ENCODE measurements around the gene OPALIN.
"Not testable (repeated sequence)": the region's sequence is repeated elsewhere in the genome, so short reads cannot be mapped to it uniquely, and the experiment has no call there.

Gene OPALIN

DNA sequence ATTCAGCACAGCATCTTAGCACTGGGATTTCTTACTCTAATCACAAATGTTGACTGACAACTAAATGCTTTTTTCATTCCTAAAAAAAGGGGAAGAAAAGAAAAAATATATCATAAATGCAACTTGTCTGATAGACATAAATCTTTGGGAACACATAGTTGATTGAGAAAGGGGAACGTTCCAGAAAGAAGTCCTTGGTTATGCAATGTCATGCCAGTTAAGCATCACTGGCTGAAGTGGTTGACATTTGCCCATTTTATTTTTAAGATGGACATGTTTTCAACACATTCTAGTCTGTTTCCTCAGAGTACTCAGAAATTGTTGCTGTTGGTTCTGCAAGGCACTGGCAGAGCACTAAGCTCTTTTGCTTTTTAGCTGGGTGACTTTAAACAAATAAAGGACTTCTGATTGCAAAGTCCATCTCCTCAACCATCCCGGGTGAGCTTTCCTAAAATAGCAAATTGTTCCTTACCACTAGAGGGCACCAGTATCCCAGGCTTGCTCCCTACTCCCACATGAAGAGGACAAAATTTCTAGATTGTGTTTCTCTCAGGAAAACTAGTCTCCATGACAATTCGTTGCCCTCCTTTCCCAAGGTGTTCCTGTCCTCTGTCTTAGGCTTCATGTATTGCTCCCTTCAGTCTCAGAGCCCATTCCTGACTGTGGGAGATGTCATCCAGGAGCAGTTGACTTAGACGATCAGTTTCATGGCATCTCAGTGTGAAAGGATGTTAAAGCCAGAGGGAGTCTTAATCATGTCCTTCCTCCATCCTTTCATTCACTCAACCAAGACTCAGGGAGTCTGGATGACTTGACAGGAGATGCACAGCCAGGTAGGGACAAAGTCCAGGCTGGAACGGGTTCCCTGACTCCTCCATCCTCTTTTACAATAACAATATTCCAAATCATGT, 23.9 kb downstream of the OPALIN start:
- peak; percentile 44 for DNase-seq

DNA sequence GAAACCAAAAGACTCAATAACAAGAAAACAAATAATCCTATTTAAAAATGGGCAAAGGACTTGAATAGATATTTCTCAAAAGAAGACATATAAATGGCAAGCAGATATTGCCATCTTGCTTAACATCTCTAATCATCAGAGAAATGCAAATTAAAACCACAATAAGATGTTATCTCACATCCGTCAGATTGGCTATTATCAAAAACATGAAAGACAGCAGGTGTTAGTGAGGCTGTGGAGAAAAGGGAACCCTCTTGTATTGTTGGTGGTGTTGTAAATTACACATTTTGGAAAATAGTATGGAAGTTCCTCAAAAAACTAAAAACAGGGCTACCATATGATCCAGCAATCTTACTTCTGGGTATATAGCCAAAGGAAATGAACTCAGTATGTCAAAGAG, 25.7 kb downstream of the OPALIN start:
- DNase-seq, result no peak

DNA sequence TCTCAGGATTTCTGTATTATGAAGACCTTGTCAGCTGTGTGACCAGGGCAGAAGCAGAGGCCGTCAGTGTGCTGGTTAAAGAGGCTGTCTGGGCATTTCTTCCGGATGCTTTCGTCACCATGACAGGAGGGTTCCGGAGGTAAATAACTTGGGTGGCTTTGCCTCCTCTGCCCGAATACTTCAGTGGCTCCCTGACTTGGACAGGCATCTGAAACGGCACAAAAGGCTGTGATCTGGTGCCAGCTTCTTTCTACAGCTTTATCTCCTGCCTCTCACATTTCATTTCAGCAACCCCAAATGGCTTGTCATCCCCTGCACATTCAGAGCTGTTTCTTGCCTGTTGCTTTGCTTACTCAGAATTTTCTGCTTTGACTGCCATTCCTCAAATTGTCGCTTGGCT, 31.3 kb downstream of the OPALIN start:
- no peak for DNase-seq

DNA sequence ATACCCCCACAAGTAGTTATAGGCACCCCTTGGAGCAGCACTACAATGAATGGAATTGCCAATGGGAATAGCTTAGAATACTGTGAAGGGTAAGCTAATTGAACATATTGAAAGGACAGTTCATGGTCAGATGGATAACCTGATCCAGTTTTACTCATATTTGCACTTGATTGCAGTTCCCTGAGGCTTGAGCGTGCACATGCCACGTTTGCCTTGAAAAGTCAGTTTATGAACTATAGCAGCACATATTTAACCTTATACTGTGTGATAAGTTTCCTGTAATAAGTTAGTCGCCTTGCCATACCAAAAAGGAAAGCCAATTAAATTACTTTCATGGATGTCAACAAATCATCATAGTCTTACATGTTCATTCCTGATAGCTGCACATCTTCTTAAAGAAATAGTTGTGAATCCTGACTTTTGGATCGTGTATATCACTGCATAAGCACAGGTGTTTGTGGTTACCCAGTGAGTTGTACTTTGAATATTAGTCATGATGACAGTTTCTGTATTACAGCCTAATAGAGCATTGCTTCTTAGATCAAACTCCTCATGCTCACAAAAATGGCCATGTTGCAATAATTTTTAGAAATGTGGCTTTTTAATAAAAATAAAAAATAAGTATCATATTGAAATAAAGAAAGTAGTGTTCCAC, 33.0 kb downstream of the OPALIN start:
- no peak for DNase-seq

DNA sequence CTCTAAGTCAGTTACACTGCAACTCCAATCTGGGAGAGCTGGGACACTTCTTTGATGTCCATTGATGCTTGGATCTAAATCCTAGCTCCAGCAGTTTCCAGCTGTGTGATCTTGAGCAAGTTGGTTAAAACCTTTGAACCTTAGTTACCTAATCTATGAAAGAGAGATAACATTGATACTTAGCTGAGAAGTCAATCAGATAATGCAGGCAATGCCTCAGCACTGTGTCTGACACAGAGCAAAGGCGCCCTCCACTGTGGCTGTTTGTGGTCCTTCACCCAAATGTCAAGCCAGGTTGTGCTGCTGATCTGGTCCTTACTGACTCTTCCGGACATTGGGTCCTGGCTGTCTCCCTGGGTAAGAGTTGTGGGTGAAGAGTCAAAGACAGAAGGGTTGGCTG, 34.4 kb downstream of the OPALIN start:
- no peak for DNase-seq

GRCh38 chr10:96322275-96322674, 36.5 kb downstream of the OPALIN start:
- no peak for DNase-seq

DNA sequence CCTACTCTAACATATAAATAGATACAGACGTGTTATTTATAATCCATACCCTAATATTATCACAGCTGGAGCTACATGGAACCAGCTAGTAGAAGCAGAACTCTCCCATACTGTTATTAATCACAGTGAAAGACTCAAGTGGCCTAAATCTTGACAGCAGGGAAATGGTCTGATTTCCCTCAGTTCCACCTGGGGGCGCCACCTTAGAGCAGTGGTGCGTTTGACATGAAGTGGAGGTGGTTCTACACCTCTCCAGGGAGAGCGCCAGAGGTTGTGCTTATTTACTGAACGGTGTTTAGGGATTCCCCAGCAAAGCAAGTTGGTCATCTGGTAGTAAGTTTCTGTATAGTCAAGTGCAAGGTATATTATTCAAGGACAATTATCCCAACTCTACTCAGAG, 37.0 kb downstream of the OPALIN start:
- DNase-seq, result no peak

GRCh38 chr10:96319754-96320474, 38.9 kb downstream of the OPALIN start:
- DNase-seq, result no peak

DNA sequence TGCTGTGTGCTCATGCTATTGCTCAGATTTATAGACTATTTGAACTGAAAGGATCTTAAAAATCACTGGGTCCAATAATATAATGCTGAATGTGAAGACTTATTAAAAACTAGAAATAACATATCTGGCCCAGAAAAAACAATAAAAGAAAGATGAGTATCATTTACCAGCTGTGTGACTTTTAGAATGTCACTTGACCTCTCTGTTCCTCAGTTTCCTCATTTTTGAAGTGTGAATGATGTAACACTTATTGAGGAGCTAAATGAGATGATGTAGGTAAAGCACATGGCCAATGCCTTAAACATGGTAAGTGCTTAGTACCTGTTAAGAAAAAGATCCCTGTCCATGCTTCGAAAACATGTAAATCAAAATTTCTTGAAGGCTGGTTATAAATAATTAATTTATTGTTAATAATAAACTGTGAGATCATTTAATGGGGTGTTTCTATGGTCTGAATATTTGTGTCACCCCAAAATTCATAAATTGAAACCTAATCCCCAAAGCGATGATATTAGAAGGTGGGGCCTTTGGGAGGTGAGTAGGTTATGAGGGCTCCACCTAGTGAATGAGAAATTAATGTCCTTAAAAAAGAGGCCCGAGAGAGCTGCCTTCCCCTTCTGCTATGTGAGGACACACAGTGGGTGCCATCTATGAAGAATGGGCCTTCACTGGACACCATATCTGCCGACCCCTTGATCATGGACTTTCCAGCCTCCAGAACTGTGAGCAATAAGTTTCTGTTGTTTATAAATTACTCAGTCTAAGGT, 41.6 kb downstream of the OPALIN start:
- no peak for DNase-seq

DNA sequence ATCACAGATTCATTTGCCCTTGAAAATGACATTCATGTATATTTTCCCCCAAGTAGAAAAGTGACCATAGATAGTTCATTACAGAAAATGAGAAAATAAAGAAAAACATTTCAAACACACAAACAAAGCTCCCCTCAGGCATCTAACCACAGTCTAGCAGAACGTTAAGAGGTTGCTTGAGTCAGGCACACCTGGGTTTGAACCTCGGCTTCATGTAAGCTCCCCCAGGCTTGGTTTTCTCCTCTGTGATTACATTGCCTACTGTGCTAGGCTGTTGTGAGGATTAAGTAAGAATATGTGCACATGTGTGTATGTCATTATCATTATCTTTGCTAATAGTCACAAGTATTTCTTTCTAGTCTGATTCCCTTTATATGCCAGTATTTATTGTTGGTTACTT, 45.5 kb downstream of the OPALIN start:
- no peak for DNase-seq

- DNase-seq, result no peak
Measured at GRCh38 chr10:96311180-96311715, 47.6 kb downstream of the OPALIN start.

- no peak for DNase-seq
Measured at GRCh38 chr10:96310321-96310669, 48.5 kb downstream of the OPALIN start.

DNA sequence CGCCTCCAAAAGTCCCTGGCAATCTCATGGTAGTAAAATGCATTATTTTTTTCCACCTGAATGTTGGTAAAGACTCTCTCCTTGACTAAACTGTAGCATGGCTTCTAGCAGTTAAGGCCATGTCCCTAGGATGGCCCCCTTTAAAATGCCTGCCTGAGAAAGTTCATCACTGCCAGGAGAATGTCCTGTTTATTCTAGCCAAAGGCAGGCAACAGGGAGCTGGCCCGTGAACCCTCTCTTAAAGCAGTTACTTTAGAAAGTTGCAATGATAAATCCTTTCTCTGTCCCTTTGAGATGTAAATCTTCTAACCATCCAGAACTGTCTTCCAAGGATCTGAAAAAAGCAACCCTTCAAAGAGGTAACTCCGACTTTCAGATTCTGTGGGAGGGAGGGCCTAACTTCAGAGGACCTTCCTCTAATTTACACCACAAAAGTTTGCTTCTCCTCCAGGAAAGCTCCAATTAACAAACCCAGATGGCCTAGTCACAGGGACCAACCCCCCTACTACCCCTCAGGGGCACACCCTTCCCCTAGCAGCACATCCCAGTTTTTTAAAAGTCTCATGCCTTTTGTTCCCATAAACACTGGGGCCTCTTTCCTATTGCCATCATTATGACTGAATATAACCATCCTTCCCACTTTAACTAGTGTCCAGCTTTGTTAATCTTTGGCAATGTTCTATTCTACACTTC, 49.0 kb downstream of the OPALIN start:
- no peak for DNase-seq

- not testable (repeated sequence) for DNase-seq
Measured at GRCh38 chr10:96308854-96309253, 49.9 kb downstream of the OPALIN start.

DNA sequence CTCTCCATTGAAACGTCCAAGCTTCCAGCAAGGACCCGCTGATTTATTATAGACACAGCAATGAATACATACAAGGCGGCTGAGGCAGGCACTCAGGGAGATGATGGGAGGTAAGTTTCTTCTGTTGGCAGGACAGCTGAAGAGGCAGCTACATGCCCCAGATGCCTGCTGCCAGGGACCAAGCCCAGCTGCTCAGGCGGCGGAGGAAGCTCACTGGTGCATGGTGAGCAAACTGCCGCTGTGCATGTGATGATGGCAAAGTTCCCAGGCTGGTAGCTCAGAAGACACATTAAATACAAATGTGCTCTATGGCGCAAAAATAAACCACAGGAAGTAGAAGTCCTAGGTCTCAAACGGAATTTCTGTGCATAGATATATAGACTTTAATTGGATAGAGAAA, 52.3 kb downstream of the OPALIN start:
- DNase-seq, result no peak

DNA sequence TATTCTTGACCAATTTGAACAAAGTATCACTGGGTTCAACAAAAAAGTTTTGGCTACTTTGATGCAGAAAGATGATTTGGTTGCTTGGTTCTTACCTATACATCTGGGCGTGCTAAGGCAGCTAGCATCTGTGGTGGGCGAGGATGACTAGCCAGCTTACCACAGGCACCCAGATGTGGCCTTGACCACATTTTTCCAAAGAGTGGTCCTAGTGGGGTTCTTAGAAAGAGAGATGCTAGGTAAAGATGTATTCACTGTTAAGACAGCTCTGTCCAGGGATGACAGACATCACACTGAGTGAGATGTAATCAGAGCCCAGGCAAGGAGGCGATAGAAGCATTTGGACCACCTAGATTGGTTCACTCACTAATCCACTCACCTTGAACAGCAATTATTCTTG, 53.8 kb downstream of the OPALIN start:
- DNase-seq, result no peak

- DNase-seq, result no peak
Measured at GRCh38 chr10:96304230-96304629, 54.6 kb downstream of the OPALIN start, which contains the start of gene DNTT. DNTT (plus strand) TSS chr10:96304434; CDS start chr10:96304498, 64 bp downstream.

DNA sequence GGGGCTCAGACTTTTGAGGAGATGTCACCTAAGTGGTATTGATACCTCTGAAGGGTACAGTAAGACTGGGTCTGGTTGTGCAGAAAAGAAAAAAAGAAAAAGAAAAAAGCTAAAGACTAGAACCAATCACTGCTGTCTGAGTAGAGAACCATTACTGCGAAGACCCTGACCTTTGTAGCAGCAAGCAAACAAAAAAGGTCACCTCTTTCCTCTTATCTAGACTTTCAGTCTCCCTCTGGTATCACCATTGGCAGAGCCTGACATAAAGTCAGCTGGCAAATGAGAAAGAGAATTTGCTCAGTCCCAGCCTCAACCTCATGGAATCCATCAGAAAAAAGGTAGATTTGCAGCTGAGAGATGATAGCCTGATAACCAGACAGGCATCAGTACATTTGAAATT, 57.2 kb downstream of the OPALIN start:
- no peak for DNase-seq

- DNase-seq, result no peak
Measured at GRCh38 chr10:96299383-96299782, 59.4 kb downstream of the OPALIN start.

- DNase-seq, result no peak
Measured at GRCh38 chr10:96298362-96298761, 60.4 kb downstream of the OPALIN start.

DNA sequence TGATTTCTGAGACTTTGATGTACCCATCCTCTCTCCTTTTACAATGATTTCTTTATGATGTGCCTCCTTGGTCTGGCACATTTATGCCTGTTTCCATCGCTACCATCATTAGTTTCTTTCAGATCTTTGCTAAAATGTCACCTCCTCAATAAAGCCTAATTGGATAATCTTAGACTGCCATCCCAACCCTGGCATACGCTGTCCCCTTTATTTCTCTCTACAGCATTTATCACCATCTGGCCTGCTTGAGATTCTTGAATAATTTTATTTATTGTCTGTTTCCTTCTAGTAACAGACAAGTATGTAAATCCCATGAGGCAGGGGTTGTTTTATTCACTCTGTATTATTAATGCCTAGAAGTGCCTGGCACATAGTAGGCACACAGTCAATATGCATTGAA, 61.3 kb downstream of the OPALIN start:
- no peak for DNase-seq

GRCh38 chr10:96295475-96295874, 63.3 kb downstream of the OPALIN start:
- no peak for DNase-seq
